A549 (cell line): ENCODE measurements around the gene SYNGR2. TPM values are rescaled to one million over a fixed set of nuclear protein-coding genes. Genes with fewer than 3 reads are reported as not detected.
A peak's percentile ranks its signal among the peaks of the same experiment; 100 is the strongest.

Experiments used
- ATAC-seq, 2 experiments: fragments of 200-7000 bp in 1 of 2; fragments of >200 bp in 1 of 2; cut with Nextera tagmentation in 1 of 2; cut with Tn5 transposase in 1 of 2; 3 replicates each; pipeline versions ENCODE4 v1.8.0 to v1.9.1; 2018 to 2020; ENCODE audit warnings: mild to moderate bottlenecking in 1 of 2, moderate library complexity in 1 of 2
- CTCF ChIA-PET: fragments of 300-600 bp; sonication (Branson Sonifier 250); formaldehyde crosslinking; extraction: SDS; loops from one replicate; lab custom pipeline; 2021; ENCODE audit warnings: antibody characterized with exemption, inconsistent platforms; lab: Yijun Ruan, JAX
- POLR2A ChIA-PET: fragments of 350-600 bp; formaldehyde crosslinking; extraction: SDS; loops from one replicate; lab custom pipeline; 2021; ENCODE audit warnings: antibody characterized with exemption, inconsistent platforms; lab: Yijun Ruan, JAX
- DNase-seq, 2 experiments: peaks; one replicate each; pipeline versions ENCODE4 v3.0.0 to v3.0.0-alpha.2; 2011 to 2016; ENCODE audit warnings: low read depth in 1 of 2, low spot score in 1 of 2
- FAIRE-seq: peaks from 2 replicates; lab custom pipeline; 2011; peaks lifted over from hg19 to GRCh38; lab: Jason Lieb, UNC
- H3K27ac ChIP-seq, 2 experiments: fragments of >200 bp; sonication (Bioruptor Twin); formaldehyde crosslinking; 3 replicates each; pipeline ENCODE4 v1.5.1; 2016 to 2017
- H3K4me1 ChIP-seq: fragments of >200 bp; sonication (Bioruptor Twin); formaldehyde crosslinking; 3 replicates; pipeline ENCODE4 v1.6.1; 2016
- H3K4me2 ChIP-seq: fragments of >200 bp; sonication (Bioruptor Twin); formaldehyde crosslinking; 3 replicates; pipeline ENCODE4 v1.6.1; 2016
- H3K4me3 ChIP-seq: fragments of >200 bp; sonication (Bioruptor Twin); formaldehyde crosslinking; 3 replicates; pipeline ENCODE4 v1.5.1; 2016
- H3K9me3 ChIP-seq: fragments of >200 bp; sonication (Bioruptor Twin); formaldehyde crosslinking; 3 replicates; pipeline ENCODE4 v1.6.1; 2016
- CBX2 ChIP-seq: fragments of 200-600 bp; sonication (generic); IDR thresholded peaks from 2 replicates; pipeline ENCODE4 v1.6.1; 2016; ENCODE audit warnings: low read depth, mild to moderate bottlenecking, borderline replicate concordance
- CHD2 ChIP-seq: fragments of 150-350 bp; IDR thresholded peaks from 2 replicates; pipeline ENCODE4 v1.6.1; 2014; ENCODE audit warnings: low read length; ENCODE audit not compliant: partially characterized antibody
- CHD4 ChIP-seq: fragments of 200-600 bp; sonication (generic); IDR thresholded peaks from 2 replicates; pipeline ENCODE4 v1.6.1; 2016; ENCODE audit warnings: antibody characterized with exemption, mild to moderate bottlenecking, borderline replicate concordance
- CTCF ChIP-seq: fragments of >200 bp; sonication (Bioruptor Twin); formaldehyde crosslinking; IDR thresholded peaks from 3 replicates; pipeline ENCODE4 v1.5.1; 2016
- FOSB ChIP-seq: fragments of 250-450 bp; sonication (Bioruptor Pico); IDR thresholded peaks from 2 replicates; pipeline ENCODE4 v1.5.0; 2020; ENCODE audit warnings: mild to moderate bottlenecking, moderate library complexity
- FOXS1 ChIP-seq: fragments of 250-450 bp; sonication (Bioruptor Pico); IDR thresholded peaks from 2 replicates; pipeline ENCODE4 v1.5.0; 2020; ENCODE audit warnings: mild to moderate bottlenecking, moderate library complexity
- HOXA7 ChIP-seq: fragments of 250-450 bp; sonication (Bioruptor Pico); IDR thresholded peaks from 2 replicates; pipeline ENCODE4 v1.5.0; 2020; ENCODE audit warnings: mild to moderate bottlenecking, moderate library complexity
- HOXB5 ChIP-seq: fragments of 250-450 bp; sonication (Bioruptor Pico); IDR thresholded peaks from 2 replicates; pipeline ENCODE4 v1.5.0; 2020; ENCODE audit warnings: mild to moderate bottlenecking, moderate library complexity
- JUNB ChIP-seq: fragments of >200 bp; sonication (Bioruptor Twin); formaldehyde crosslinking; IDR thresholded peaks from 2 replicates; pipeline ENCODE4 v1.6.1; 2016
- KDM1A ChIP-seq: fragments of 200-600 bp; sonication (generic); IDR thresholded peaks from 2 replicates; pipeline ENCODE4 v1.6.1; 2016; ENCODE audit warnings: low read depth, mild to moderate bottlenecking
- MAFK ChIP-seq: fragments of 450-650 bp; IDR thresholded peaks from 2 replicates; pipeline ENCODE4 v1.6.1; 2014; ENCODE audit not compliant: partially characterized antibody
- MAX ChIP-seq: IDR thresholded peaks from 2 replicates; pipeline ENCODE4 v1.6.1; 2012
- NR3C1 ChIP-seq: fragments of >200 bp; sonication (Bioruptor Twin); formaldehyde crosslinking; IDR thresholded peaks from 3 replicates; pipeline ENCODE4 v1.6.1; 2017
- PBX3 ChIP-seq: IDR thresholded peaks from 2 replicates; pipeline ENCODE4 v1.6.1; 2012
- RARB ChIP-seq: fragments of 250-450 bp; sonication (Bioruptor Pico); IDR thresholded peaks from 2 replicates; pipeline ENCODE4 v1.8.0; 2021; ENCODE audit warnings: mild to moderate bottlenecking, moderate library complexity
- SMC3 ChIP-seq: fragments of >200 bp; sonication (Bioruptor Twin); formaldehyde crosslinking; IDR thresholded peaks from 3 replicates; pipeline ENCODE4 v1.6.1; 2018; ENCODE audit warnings: inconsistent platforms
- TP53 ChIP-seq: fragments of 250-450 bp; sonication (Bioruptor Pico); IDR thresholded peaks from 2 replicates; pipeline ENCODE4 v1.5.0; 2021; ENCODE audit warnings: mild to moderate bottlenecking, moderate library complexity
- ZFP36 ChIP-seq: fragments of 450-650 bp; IDR thresholded peaks from 2 replicates; pipeline ENCODE4 v1.6.1; 2014; ENCODE audit warnings: borderline replicate concordance; ENCODE audit not compliant: partially characterized antibody
- WGBS: methylation state at CpG from one replicate; pipeline ENCODE4 v1.1.6; 2017; ENCODE audit errors: missing lambda C conversion rate; 5-methylcytosine and 5-hydroxymethylcytosine counted together
- polyA plus RNA-seq, 4 experiments: library from polyadenylated mRNA; depleted of rRNA in 3 of 4; stranded (reverse); fragments of >200 nt; fragmentation: RNase III in 1 of 4; extraction: RNeasy Plus Mini Kit Qiagen cat#74134 plus additional on column Dnase treatment in 1 of 4; gene quantifications; 2 replicates in 3 of 4; 3 replicates in 1 of 4; pipeline ENCODE4 v1.2.3, GENCODE V29; 2011 to 2017

SYNGR2 gene
- polyA plus RNA-seq, 2 of the 4 experiments (the other 2 are of a cell fraction) = 102 to 113 TPM

- TF ChIP-seq PBX3 (0 out of 2 replicates have a peak, but pooled peaks have one; percentile 36), CHD2 (no peak)
- Histone ChIP-seq H3K4me3 (no peak overlapping the region), H3K27ac (no peak overlapping the region), H3K9me3 (no peaks in the 10 kb centered on the region), H3K4me1 (peaks cover 32% of the 10 kb centered on the region), H3K4me2 (no peak overlapping the region)
- WGBS = 74% methylated on average over 8 of the region's 11 CpGs
- ATAC-seq = no peak
- FAIRE-seq = no peak
- CTCF ChIA-PET = interaction anchor here (0.6 to 13.2 kb wide), 9 partner anchors 11 to 154 kb away, joined by 3 to 295 read pairs (median 5); partner anchors contain the start of genes AFMID, C17orf99 and TK1
- POLR2A ChIA-PET = no interaction called here
- no peak for DNase-seq
Measured at GRCh38 chr17:78173097-78173715, 4.8 kb downstream of the SYNGR2 start.

GRCh38 chr17:78174346-78174869, 6.0 kb downstream of the SYNGR2 start:
- FAIRE-seq (no peak), DNase-seq (peak in 1 of 2 experiments; percentile 56), ATAC-seq (peak in 1 of 2 experiments; percentile 14; a peak in 2 of 6 replicates)
- Histone ChIP-seq H3K4me3 (no peak overlapping the region), H3K4me2 (no peak overlapping the region), H3K4me1 (peaks cover 34% of the 10 kb centered on the region), H3K9me3 (no peaks in the 10 kb centered on the region), H3K27ac (peak overlapping the region in 1 of 2 experiments; percentile 19; a peak in 2 of 6 replicates)
- 76% methylated on average over 15 of the region's 15 CpGs for whole genome bisulfite sequencing
- ChIA-PET POLR2A (interaction anchor here (0.5 to 2.6 kb wide), 3 partner anchors 34 to 83 kb away, joined by 3 to 7 read pairs (median 4); no protein-coding TSS in a partner anchor), CTCF (interaction anchor here (0.6 to 13.2 kb wide), 17 partner anchors 11 to 1318 kb away, joined by 3 to 295 read pairs (median 6); partner anchors contain the start of genes AFMID, C17orf99 and TK1)
- TF ChIP-seq MAX = no peak
- TF ChIP-seq ZFP36 = no peak
- no peak for TF ChIP-seq FOSB
- no peak for TF ChIP-seq CHD4
- TF ChIP-seq CBX2 = no peak
- no peak for TF ChIP-seq FOXS1 (CRISPR knock-in tag)
- TF ChIP-seq TP53 (CRISPR knock-in tag) = no peak
- no peak for TF ChIP-seq HOXA7 (CRISPR knock-in tag)
- TF ChIP-seq RARB (CRISPR knock-in tag) = no peak
- TF ChIP-seq JUNB = no peak
- no peak for TF ChIP-seq MAFK
- TF ChIP-seq HOXB5 (CRISPR knock-in tag) = no peak
- TF ChIP-seq KDM1A = no peak
- TF ChIP-seq, all 56 proteins: peak for 0

- WGBS = 89% methylated on average over 28 of the region's 28 CpGs
- ChIA-PET CTCF (interaction anchor here (0.5 to 13.2 kb wide), 24 partner anchors 9 to 1380 kb away, joined by 3 to 295 read pairs (median 6); partner anchors contain the start of genes AFMID, C17orf99 and TK1), POLR2A (interaction anchor here (0.5 to 2.6 kb wide), 3 partner anchors 35 to 84 kb away, joined by 3 to 7 read pairs (median 4); no protein-coding TSS in a partner anchor)
- H3K27ac ChIP-seq = no peak overlapping the region
- peaks cover 33% of the 10 kb centered on the region for H3K4me1 ChIP-seq
- no peak for DNase-seq
- no peak for FAIRE-seq
- ATAC-seq = 0 out of 6 replicates have a peak, but pooled peaks of 1 of the 2 experiments have one; percentile 3
- H3K4me2 ChIP-seq = no peak overlapping the region
- no peak overlapping the region for H3K4me3 ChIP-seq
- TF ChIP-seq SMC3 = no peak
- TF ChIP-seq NR3C1 = no peak
- TF ChIP-seq CTCF = peak; percentile 10; the same call in 1 of the 3 replicates
- TF ChIP-seq, all 56 proteins: peak for 1
- H3K9me3 ChIP-seq = no peaks in the 10 kb centered on the region
Measured at GRCh38 chr17:78174870-78175642, 6.7 kb downstream of the SYNGR2 start.
